Cardiac fibroblast (primary cell): ENCODE measurements around the gene TECR.

Experiments
- DNase-seq, 2 donors: peaks; one replicate each; pipeline versions ENCODE4 v3.0.0 to v3.0.0-alpha.2; 2010; ENCODE audit warnings: low read depth in 2 of 2
- H3K4me3 ChIP-seq, 2 donors: replicated peaks in 1 of 2; 1 replicate in 1 of 2; 2 replicates in 1 of 2; pipeline ENCODE4 v1.5.1; 2011; ENCODE audit warnings: low read depth in 2 of 2, low read length in 2 of 2, mild to moderate bottlenecking in 2 of 2, moderate library complexity in 1 of 2
- TF ChIP-seq, protein P1 (sequence below): IDR thresholded peaks from one replicate; pipeline ENCODE4 v1.5.1; 2011; ENCODE audit warnings: low read depth, mild to moderate bottlenecking, low read length, inconsistent platforms

TECR gene

DNA sequence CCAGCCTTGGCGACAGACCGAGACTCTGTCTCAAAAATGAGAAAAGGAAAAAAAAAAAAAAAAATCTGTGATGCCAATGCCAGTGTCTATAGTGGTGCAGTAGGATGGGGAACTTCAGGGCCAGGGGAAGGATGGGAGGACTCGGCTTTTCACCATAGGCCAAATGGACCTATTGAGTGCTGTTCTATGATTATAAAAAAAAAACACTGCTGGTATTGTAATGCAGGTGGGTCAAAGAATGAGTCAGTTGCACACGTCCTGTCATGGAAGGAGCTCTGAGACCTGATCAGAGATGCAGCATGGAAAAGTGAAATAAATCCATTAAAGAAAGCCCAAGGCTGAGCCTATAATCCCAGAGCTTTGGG is 18.2 kb upstream of the TECR start:
- TF ChIP-seq, protein P1, sequence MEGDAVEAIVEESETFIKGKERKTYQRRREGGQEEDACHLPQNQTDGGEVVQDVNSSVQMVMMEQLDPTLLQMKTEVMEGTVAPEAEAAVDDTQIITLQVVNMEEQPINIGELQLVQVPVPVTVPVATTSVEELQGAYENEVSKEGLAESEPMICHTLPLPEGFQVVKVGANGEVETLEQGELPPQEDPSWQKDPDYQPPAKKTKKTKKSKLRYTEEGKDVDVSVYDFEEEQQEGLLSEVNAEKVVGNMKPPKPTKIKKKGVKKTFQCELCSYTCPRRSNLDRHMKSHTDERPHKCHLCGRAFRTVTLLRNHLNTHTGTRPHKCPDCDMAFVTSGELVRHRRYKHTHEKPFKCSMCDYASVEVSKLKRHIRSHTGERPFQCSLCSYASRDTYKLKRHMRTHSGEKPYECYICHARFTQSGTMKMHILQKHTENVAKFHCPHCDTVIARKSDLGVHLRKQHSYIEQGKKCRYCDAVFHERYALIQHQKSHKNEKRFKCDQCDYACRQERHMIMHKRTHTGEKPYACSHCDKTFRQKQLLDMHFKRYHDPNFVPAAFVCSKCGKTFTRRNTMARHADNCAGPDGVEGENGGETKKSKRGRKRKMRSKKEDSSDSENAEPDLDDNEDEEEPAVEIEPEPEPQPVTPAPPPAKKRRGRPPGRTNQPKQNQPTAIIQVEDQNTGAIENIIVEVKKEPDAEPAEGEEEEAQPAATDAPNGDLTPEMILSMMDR, result no peak
- H3K4me3 ChIP-seq, result no peak overlapping the region
- DNase-seq, result no peak

DNA sequence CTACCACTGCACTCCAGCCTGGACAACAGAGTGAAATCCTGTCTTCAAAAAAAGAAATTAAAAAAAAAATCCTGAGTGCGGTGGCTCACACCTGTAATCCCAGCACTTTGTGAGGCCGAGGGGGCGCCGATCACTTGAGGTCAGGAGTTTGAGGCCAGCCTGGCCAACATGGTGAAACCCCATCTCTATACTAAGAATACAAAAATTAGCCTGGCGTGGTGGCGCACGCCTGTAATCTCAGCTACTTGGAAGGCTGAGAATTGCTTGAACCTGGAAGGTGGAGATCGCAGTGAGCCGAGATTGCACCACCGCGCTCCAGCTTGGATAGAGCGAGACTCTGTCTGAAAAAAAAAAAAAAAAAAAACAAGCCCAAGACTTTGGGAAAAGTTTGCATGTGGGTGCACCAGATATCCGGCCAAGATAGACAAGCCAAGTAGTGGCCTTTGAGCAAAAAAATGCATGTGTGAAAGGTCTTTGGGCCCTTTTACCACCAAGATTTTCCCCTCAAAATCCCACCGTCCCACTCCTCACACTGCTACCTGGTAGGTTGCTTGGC is 16.9 kb upstream of the TECR start:
- no peak overlapping the region for H3K4me3 ChIP-seq
- TF ChIP-seq, protein P1, result no peak
- no peak for DNase-seq

DNA sequence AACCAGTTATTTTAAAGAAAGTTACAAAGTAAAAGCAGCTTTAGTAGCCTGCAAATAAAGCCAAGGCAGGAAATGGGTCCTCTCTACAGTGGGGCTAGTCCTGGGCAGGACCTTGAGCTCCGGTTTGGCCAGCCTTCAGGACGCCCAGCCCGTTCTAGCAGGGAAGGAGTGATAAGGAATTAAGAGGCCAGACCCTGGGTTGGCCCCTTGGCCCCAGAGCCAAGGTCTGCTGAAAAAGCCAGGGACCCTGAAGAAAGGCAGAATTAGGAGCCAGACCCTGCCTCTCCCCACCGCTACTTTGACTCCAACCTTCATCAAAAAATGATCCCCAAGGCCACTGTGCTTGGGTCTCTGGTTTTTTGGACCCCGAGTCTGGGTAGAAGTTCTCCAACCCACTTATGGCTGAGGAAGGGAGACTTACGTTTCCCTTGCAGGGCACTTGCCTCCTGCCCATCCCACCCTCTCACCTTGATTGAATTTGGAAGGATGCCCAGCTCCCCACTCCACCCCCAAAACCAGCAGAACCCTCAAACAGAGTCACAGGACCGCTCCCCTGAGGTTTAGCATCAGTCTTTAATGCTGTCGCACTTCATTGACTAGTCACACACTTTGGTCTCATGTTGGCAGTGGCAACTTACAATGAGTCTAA is 15.1 kb upstream of the TECR start:
- no peak overlapping the region for H3K4me3 ChIP-seq
- DNase-seq, result no peak
- TF ChIP-seq, protein P1, result no peak

DNA sequence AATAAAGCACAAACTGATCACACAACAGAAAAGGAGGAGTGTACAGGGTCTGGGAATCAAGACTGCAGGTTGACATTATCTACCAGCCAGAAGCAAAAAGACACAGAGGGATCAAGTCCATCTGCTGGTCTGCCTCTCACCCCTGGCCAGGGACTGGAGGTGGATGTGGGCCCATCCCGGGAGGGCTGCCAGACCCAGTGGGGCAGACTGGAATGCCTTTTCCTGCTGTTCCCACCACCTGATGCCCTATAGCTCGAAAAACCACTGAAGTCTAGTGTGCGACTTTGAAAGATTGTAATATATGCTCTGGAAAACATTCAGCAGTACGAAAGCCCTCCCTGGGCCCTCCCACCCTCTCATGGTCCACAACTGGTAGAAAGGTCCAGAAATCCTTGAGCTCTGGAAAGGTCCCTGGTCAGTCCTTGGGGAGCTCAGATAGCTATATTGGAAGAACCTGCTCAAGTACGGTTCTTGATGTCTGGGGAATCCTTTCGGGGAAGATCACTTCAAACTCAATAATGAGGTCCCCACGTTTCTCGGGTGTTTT is 13.8 kb upstream of the TECR start:
- DNase-seq, result no peak
- peak overlapping the region; percentile 92 to 95 for H3K4me3 ChIP-seq
- TF ChIP-seq, protein P1, result no peak

DNA sequence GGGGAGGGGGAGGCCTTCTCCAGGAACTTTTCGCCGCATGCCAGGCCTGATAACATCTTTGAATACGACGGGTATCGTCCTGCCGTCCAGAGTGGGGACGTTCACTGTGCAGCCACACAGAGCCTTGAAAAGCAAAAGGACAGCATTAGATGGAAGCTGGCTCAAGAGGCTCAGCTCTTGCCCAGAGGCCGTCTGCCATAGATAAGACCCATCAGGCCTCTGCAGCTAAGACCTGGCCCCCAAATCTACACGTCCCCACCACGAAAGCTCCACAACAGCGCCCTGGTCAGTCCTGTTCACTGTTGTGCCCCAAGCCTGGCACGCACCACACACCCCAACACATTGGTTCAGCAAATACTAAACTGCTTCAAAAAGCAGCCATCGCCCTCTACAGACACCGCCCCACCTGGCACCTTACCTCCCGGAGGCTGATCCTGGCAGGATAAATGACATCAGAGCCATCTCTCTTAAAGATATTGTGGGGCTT is 13.3 kb upstream of the TECR start:
- TF ChIP-seq, protein P1, result no peak
- no peak for DNase-seq
- H3K4me3 ChIP-seq, result peak overlapping the region; percentile 92 to 95

DNA sequence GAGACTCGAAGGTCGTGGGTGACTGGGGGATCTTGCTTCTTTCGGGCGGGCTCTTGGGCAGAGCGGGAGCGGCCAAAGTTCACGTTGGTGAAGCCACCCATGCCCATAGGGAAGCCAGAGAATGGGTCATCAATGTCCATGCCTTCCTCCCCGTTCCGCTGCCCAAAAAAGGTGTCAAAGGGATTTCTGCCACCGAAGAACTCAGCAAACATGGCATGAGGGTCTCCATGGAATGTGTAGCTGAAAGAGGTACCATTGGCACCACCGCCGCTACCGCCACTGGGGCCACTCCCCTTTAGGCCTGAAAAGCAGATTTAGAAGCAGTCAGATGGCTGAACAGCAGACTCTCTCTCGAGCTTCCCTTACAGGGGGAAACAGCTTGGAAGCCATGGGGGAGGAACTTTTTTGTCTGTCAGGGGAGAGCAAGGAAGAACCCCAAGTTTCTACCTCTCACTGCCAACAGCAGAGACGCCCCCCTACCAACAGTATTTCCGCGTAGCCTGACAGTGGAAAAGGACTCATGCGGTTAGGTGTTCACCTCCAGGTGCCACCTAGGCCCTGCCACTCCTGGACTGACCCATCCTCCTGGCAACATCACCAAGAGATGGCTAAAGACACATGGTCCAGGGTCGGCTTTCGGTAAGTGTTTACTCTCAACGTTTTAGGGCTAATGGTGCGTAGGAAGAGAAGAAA is 12.5 kb upstream of the TECR start:
- TF ChIP-seq, protein P1, result no peak
- no peak for DNase-seq
- peak overlapping the region; percentile 92 to 95 for H3K4me3 ChIP-seq
